ENCODE results near the gene GSTM3. TPM values are rescaled to one million over a fixed set of nuclear protein-coding genes. Genes with fewer than 3 reads are reported as not detected.
"Not testable (repeated sequence)": the region's sequence is repeated elsewhere in the genome, so short reads cannot be mapped to it uniquely, and the experiment has no call there.

The GSTM3 gene
- total RNA-seq, 1 donor from 2014 or later = 59.2 TPM

GRCh38 chr1:109759513-109760334 is 18.9 kb upstream of the GSTM3 start:
- H3K9me3 ChIP-seq = no peaks in the 10 kb centered on the region
- H3K27ac ChIP-seq = no peak overlapping the region
- DNase-seq (ENCODE audit: low spot score in 2 of 2) = peak in 1 of 2 donors; percentile 61
- no peaks in the 10 kb centered on the region for H3K27me3 ChIP-seq
- no peak for TF ChIP-seq CTCF (IDR thresholded peaks at IDR 0.05)
- intact Hi-C loops (cut with DNase I) = no loop called here
- H3K4me1 ChIP-seq = no peaks in the 10 kb centered on the region
- no peak overlapping the region for H3K4me3 ChIP-seq
- no peaks in the 10 kb centered on the region for H3K36me3 ChIP-seq

DNA sequence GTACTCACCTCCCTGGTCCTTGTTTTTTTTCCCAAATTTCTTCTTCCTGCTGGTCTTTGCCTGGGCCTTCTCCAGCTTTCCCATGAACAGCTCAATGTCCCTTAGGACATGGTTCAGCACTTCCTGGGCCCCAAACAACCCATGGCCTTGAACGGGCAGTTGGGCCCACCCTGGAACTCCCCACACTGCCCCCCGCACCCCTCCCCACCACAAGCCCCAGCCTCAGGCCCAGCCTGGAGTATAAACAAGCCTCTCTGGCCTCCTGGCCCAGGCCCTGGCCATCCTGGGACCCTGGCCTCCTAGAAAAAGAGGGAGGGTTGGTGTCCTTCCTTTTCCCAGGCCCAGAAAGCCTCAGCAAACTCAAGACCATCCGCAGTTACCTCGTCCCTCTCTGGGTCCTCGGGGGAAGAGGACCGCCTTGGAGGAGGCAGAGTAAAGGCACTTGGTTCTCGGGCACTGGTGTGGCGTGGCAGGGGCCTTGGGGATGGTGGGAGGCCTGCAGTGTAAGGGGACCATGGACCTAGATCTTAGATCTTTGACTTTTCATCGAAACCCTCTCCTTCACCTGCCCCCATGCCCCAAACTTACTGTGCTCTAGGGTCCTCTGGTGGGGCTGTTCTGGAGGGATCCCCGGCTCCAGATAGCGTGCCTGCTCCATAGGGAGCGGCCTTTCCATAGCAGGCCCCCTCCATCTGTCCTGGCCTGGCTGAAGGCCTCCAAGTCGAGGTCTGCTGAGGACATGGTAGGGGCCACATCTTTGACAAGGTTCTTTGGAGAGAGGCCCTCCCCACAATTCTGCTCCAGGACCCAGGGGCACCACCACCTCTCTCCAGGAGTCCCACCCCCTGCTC is 17.3 kb upstream of the GSTM3 start:
- intact Hi-C loops (cut with DNase I) = no loop called here
- DNase-seq (ENCODE audit: low spot score in 2 of 2) = peak in 1 of 2 donors; percentile 54
- TF ChIP-seq CTCF (IDR thresholded peaks at IDR 0.05) = no peak

DNA sequence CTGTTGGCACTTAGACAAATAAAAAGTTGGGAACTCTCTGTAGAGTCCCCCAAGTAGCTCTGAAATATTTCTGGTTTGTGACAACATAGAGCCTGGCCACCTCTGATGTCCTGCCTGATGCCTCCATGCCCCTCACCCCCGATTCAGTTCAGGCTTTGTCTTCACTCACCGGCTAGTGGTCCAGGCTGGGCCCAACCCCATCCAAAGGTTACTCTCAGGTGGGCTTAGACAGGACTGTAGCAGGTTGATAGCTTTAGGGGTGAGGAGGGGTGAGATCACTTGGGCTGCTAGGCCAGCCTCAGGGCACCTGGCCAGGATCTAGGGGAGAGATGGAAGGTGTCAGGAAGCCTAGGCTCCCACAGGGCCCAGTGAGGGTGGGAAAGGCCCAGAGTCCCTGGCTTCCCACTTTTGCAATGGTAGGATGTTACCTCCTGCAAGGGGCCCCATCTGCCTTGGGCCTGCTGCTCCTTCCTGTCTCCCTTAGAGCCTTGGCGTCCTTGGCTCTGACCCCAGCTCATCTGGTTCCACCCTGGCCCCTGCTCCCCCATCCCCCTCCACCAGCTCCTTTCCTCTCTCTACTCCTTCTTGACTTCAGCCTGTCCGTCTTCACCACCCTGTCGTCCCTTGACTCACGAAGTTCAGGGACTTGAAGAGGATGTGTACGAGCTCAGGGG is 16.1 kb upstream of the GSTM3 start:
- Histone ChIP-seq H3K4me3 (no peak overlapping the region), H3K27me3 (no peaks in the 10 kb centered on the region), H3K9me3 (no peaks in the 10 kb centered on the region), H3K27ac (no peak overlapping the region), H3K36me3 (no peaks in the 10 kb centered on the region), H3K4me1 (no peaks in the 10 kb centered on the region)
- peak in 1 of 2 donors; percentile 48 for DNase-seq (ENCODE audit: low spot score in 2 of 2)
- TF ChIP-seq CTCF (IDR thresholded peaks at IDR 0.05) = no peak
- intact Hi-C loops (cut with DNase I) = no loop called here

More for the DNA sequence above, 17.3 kb upstream of the GSTM3 start:
- Histone ChIP-seq H3K9me3 (no peaks in the 10 kb centered on the region), H3K36me3 (no peaks in the 10 kb centered on the region), H3K27me3 (no peaks in the 10 kb centered on the region), H3K27ac (no peak overlapping the region), H3K4me3 (no peak overlapping the region), H3K4me1 (no peaks in the 10 kb centered on the region)

- intact Hi-C loops (cut with DNase I); H3K4me3 ChIP-seq; DNase-seq (ENCODE audit: low spot score in 2 of 2); H3K27ac ChIP-seq; H3K36me3 ChIP-seq; H3K27me3 ChIP-seq; H3K9me3 ChIP-seq; H3K4me1 ChIP-seq: not testable (repeated sequence)
Observed at GRCh38 chr1:109756325-109756724, 15.5 kb upstream of the GSTM3 start.

DNA sequence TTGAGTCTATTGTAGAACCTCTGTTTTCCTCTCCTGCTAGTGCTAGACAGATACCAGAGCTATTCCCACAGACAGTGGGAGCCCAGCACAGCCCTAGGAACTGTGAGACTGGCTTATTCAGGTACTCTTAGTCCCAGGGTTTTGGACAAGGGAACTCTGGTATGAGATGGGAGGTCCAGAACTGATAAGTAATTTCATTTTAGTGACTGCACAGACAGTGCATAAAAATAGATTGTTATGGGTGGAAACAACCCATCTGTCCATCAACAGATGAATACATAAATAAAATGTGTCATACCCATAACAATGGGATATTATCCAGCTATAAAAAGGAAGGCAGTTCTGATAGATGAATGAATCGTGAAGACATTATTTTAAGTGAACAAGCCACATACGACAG is 13.9 kb upstream of the GSTM3 start:
- H3K4me1 ChIP-seq = no peaks in the 10 kb centered on the region
- H3K4me3 ChIP-seq = no peak overlapping the region
- H3K27me3 ChIP-seq = no peaks in the 10 kb centered on the region
- H3K27ac ChIP-seq = no peak overlapping the region
- H3K9me3 ChIP-seq = no peaks in the 10 kb centered on the region
- intact Hi-C loops (cut with DNase I) = loop anchor here (5.0 kb wide), 1 partner anchor 37 kb away; no protein-coding TSS in a partner anchor
- TF ChIP-seq CTCF (IDR thresholded peaks at IDR 0.05) = no peak
- peak in 1 of 2 donors; percentile 24 for DNase-seq (ENCODE audit: low spot score in 2 of 2)
- H3K36me3 ChIP-seq = no peaks in the 10 kb centered on the region

Data from ascending aorta (tissue), 2 donors.